ENCODE measurements around the gene WDR19.
"Not testable (repeated sequence)": the region's sequence is repeated elsewhere in the genome, so short reads cannot be mapped to it uniquely, and the experiment has no call there.

WDR19 gene

GRCh38 chr4:39233114-39233513 is 50.8 kb downstream of the WDR19 start:
- no peak for DNase-seq (ENCODE audit: low read depth)

GRCh38 chr4:39233783-39234182 is 51.5 kb downstream of the WDR19 start:
- DNase-seq (ENCODE audit: low read depth): no peak

DNA sequence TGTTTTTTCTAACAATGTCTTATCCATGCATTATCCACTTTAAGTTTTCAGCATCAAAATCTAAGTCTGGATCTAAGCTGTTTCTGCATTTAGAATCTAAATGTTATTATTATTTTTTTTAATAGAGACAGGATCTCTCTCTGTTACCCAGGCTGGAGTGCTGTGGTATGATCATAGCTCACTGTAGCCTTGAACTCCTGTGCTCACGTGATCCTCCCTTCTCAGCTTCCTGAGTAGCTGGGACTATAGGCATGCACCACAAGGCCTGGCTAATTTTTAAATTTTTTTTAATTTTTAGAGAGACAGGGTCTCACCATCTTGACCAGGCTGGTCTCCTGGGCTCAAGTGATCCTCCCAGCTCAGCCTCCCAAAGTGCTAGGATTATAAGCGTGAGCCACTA is 52.7 kb downstream of the WDR19 start:
- DNase-seq (ENCODE audit: low read depth): no peak

DNA sequence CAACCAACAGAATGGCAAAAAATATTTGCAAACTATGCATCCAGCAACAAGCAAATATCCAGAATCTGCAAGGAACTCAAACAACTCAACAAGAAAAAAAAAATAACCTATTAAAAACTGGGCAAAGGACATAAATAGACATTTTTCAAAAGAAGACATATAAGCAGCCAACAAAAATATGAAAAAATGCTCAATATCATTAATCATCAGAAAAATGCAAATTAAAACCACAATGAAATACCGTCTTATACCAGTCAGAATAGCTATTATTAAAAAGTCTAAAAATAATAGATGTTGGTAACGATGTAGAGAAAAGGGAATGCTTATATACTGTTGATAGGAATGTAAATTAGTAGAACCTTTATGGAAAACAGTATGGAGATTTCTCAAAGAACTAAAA is 53.4 kb downstream of the WDR19 start:
- no peak for DNase-seq (ENCODE audit: low read depth)

- no peak for DNase-seq (ENCODE audit: low read depth)
Observed at GRCh38 chr4:39237179-39237578, 54.9 kb downstream of the WDR19 start.

DNA sequence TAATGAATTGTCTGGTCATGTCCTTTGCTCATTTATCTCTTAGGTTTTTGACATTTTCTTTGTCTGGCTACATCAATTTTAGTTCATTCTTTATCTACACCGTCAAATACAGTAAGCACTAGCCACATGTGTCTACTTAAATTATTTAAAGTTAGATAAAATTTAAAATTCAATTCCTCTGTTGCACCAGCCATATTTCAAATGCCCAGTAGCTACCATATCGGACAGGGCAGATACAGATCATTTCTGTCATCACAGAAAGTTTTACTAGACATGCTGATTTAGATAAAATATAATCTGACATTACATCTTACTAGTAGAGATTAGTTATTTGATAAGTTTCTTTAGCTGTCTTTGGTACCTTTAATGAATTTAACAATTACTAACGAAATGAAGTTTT is 61.1 kb downstream of the WDR19 start:
- no peak for DNase-seq (ENCODE audit: low read depth)

DNA sequence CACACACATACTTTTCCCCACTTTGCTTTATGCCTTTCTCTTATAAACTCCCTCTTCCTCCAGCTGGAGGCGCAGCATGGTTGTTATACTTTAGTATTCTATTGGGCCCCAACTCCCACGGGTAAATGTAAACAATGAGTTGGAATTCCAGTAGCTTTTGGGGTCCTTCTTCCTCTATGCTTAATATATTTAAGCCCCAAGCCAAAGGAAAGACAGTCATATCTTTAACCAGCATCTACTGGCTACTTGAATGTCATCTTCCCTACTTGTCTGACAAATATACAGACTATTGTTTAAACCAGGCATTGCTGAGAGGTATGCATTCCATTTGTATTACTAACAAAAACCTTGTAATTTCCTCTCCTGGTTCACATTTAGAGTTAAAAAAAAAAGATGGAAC is 72.9 kb downstream of the WDR19 start:
- DNase-seq (ENCODE audit: low read depth): no peak

DNA sequence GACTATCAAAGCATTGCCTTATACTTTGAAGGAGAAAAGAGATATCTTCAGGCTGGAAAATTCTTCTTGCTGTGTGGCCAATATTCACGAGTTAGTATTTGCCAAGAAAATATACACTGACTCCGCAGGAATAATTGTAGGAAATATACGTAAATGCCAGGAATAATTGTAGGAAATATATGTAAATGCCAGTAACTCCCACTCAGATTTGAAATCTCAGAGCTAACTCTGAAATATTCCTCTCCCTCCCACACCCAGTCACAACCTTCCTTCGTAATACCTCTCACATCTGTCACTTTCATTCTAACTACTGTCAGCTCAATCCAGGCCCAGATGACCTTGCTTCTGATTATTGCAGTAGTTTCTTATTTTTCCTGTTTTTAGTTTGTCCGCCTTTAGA is 73.5 kb downstream of the WDR19 start:
- DNase-seq (ENCODE audit: low read depth): no peak

GRCh38 chr4:39256436-39256835 is 74.1 kb downstream of the WDR19 start:
- DNase-seq (ENCODE audit: low read depth): no peak

- no peak for DNase-seq (ENCODE audit: low read depth)
Observed at GRCh38 chr4:39259571-39260330, 77.4 kb downstream of the WDR19 start.

DNA sequence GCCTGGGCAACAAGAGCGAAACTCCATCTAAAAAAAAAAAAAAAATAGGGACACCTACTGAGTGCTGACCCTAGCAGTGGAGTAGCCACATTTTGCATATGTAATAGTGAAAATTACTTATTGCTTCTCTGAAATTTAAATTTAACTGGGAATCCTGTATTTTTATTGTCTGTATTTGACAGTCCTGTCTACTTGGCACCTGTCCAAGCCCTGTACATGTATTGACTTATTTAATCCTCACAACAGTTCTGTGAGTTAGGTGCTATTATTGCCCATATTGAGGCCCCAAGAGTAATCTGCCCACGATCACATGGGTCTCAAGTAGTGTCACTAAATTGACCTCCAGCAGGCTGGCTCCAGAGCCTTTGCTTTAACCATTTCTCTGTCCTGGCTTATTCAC is 81.6 kb downstream of the WDR19 start:
- DNase-seq (ENCODE audit: low read depth): no peak

DNA sequence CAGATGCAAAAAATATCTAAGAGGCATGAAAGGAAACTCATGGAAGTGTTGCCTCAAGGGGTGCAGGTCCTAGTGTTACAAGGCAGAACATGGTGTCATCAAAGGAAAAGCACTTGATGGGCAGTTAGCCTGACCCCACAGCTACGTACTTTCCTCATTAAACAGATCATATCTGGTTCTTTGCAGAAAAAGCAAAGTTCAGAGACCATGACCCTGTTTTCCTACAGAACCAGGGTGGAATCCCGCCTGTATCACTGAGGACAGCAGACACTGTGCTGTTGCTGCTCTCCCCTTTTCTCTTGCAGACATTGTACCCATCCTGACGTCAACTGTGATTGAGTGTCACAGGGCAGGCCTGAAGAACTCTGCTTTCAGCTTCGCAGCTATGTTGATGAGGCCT is 92.2 kb downstream of the WDR19 start:
- no peak for DNase-seq (ENCODE audit: low read depth)

- not testable (repeated sequence) for DNase-seq (ENCODE audit: low read depth)
Observed at GRCh38 chr4:39277661-39278060, 95.3 kb downstream of the WDR19 start.

- no peak for DNase-seq (ENCODE audit: low read depth)
Observed at GRCh38 chr4:39278476-39278875, 96.1 kb downstream of the WDR19 start.

GRCh38 chr4:39279416-39279815 is 97.1 kb downstream of the WDR19 start:
- DNase-seq (ENCODE audit: low read depth): no peak

DNA sequence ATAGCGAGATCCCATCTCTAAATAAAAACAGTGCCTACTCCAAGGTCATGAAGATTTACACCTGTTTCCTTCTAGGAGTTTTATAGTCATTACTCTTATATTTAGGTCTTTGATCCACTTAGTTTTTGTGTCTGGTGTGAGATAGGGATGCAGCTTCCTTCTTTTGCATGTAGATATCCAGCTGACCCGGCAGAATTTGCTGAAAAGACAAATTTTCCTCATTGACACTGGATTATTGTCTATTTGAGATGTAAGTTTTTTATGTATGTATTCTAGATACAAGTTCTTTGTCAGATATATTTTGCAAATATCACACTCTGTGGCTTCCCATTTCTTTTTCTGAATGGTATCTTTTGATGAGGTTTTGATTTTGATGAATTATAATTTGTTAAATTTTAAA is 98.4 kb downstream of the WDR19 start:
- DNase-seq (ENCODE audit: low read depth): no peak

GRCh38 chr4:39285111-39285795 is 102.9 kb downstream of the WDR19 start:
- DNase-seq (ENCODE audit: low read depth): no peak

GRCh38 chr4:39285853-39286252 is 103.5 kb downstream of the WDR19 start:
- DNase-seq (ENCODE audit: low read depth): no peak

DNA sequence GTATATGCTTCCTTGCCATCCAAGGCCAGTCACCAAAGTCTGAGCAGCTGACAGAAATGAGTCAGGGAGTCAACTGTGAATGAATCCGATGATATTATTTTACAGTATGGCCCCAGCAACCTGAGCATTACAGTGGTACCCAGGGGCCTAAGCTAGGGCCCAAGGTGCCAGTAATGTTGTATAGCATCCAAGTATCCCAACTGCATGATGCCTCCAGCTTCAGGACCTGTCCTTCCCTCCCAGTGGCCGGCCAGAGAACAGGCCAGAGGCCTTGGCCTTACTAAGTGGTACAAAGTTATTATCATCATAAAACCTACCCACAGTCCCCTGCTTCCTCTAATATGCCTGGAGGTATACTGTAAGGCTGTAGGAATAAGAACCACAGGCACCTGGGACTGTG is 103.9 kb downstream of the WDR19 start:
- no peak for DNase-seq (ENCODE audit: low read depth)

DNA sequence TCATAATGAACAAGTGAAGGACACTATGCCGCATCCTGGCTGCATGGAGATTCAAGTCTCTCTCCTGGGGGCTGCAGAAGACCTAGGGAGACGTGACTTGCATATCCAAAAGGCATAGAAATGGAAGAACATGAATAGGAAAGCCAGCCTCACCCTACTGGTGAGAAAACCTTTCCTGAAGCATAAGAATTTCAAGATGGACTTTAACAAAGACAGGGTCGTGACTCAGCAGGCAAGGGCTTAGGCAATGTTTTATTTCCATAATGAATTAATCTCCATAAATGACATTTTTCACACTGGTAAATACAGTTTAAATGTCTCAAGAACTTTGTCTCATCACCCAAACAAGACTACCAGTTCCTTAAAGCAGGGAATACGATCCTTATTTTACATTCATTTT is 104.9 kb downstream of the WDR19 start:
- no peak for DNase-seq (ENCODE audit: low read depth)

- DNase-seq (ENCODE audit: low read depth): no peak
Observed at GRCh38 chr4:39291686-39292085, 109.4 kb downstream of the WDR19 start.

DNA sequence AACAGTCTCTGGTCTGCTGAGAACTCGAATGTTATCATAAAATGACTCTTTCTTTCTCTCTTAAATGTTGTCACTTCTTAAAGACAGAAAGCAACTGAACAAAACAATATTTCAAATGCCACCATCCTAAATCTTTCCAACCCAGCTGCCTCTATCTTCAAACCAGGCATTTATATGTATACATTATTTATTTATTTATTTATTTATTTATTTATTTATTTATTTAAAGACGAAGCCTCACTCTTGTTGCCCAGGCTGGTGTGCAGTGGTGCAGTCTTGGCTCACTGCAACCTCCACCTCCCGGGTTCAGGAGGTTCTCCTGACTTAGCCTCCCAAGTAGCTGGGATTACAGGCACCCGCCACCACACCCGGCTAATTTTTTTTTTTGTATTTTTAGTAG is 110.1 kb downstream of the WDR19 start:
- DNase-seq (ENCODE audit: low read depth): not testable (repeated sequence)

- no peak for DNase-seq (ENCODE audit: low read depth)
Observed at GRCh38 chr4:39295784-39296183, 113.5 kb downstream of the WDR19 start.

DNA sequence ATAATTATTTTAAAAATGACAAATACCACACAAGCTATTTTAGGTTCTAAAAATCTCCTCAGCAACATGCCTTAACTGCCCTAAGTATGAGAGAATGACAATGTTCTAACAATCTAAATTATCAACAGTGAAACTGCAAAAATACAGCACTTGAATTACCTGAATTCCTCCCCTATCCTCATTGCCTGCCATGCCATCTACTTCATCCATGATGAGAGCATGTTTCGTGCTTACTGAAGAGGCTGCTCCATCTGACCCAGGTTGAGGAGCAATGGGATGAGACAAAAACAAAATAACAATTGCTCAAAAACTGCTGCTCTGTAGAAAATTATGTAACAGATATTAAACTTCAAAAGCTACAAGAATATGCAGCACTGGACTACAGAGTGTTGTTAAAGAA is 120.6 kb downstream of the WDR19 start:
- DNase-seq (ENCODE audit: low read depth): no peak
